Measurements from ENCODE around the gene ZBTB21. TPM values are rescaled to one million over a fixed set of nuclear protein-coding genes. Genes with fewer than 3 reads are reported as not detected.
"Not testable (repeated sequence)": the region's sequence is repeated elsewhere in the genome, so short reads cannot be mapped to it uniquely, and the experiment has no call there.

ZBTB21 gene
- total RNA-seq, 1 donor from 2014 or later, result 21.2 TPM

- H3K27ac Mint-ChIP-seq (ENCODE audit: unreplicated experiment), result no peak overlapping the region
- no peak overlapping the region for H3K4me3 Mint-ChIP-seq (ENCODE audit: unreplicated experiment)
- no peaks in the 10 kb centered on the region for H3K27me3 Mint-ChIP-seq (ENCODE audit: low read depth)
- peaks cover 22% of the 10 kb centered on the region for H3K4me1 Mint-ChIP-seq (ENCODE audit: low read depth)
- no peak for TF ChIP-seq CTCF (IDR thresholded peaks at IDR 0.05)
- DNase-seq (ENCODE audit: low spot score), result no peak
- H3K9me3 Mint-ChIP-seq (ENCODE audit: low read depth), result no peaks in the 10 kb centered on the region
- H3K36me3 Mint-ChIP-seq (ENCODE audit: low read depth), result peaks cover 14% of the 10 kb centered on the region
These were observed 8.4 kb downstream of the ZBTB21 start for GRCh38 chr21:42001781-42002180.

- H3K36me3 Mint-ChIP-seq (ENCODE audit: low read depth), result peaks cover 18% of the 10 kb centered on the region
- no peak overlapping the region for H3K4me3 Mint-ChIP-seq (ENCODE audit: unreplicated experiment)
- no peaks in the 10 kb centered on the region for H3K27me3 Mint-ChIP-seq (ENCODE audit: low read depth)
- TF ChIP-seq CTCF (IDR thresholded peaks at IDR 0.05), result no peak
- H3K4me1 Mint-ChIP-seq (ENCODE audit: low read depth), result peaks cover 22% of the 10 kb centered on the region
- DNase-seq (ENCODE audit: low spot score), result no peak
- H3K27ac Mint-ChIP-seq (ENCODE audit: unreplicated experiment), result no peak overlapping the region
- H3K9me3 Mint-ChIP-seq (ENCODE audit: low read depth), result no peaks in the 10 kb centered on the region
These were observed 9.3 kb downstream of the ZBTB21 start for GRCh38 chr21:42000908-42001307.

GRCh38 chr21:41997657-41998056 is 12.5 kb downstream of the ZBTB21 start:
- no peak for TF ChIP-seq CTCF (IDR thresholded peaks at IDR 0.05)
- H3K36me3 Mint-ChIP-seq (ENCODE audit: low read depth), result peaks cover 34% of the 10 kb centered on the region
- H3K27ac Mint-ChIP-seq (ENCODE audit: unreplicated experiment), result no peak overlapping the region
- H3K27me3 Mint-ChIP-seq (ENCODE audit: low read depth), result no peaks in the 10 kb centered on the region
- no peaks in the 10 kb centered on the region for H3K9me3 Mint-ChIP-seq (ENCODE audit: low read depth)
- no peak overlapping the region for H3K4me3 Mint-ChIP-seq (ENCODE audit: unreplicated experiment)
- DNase-seq (ENCODE audit: low spot score), result no peak
- H3K4me1 Mint-ChIP-seq (ENCODE audit: low read depth), result peaks cover 21% of the 10 kb centered on the region

- no peaks in the 10 kb centered on the region for H3K27me3 Mint-ChIP-seq (ENCODE audit: low read depth)
- H3K4me3 Mint-ChIP-seq (ENCODE audit: unreplicated experiment), result no peak overlapping the region
- TF ChIP-seq CTCF (IDR thresholded peaks at IDR 0.05), result no peak
- H3K27ac Mint-ChIP-seq (ENCODE audit: unreplicated experiment), result no peak overlapping the region
- H3K4me1 Mint-ChIP-seq (ENCODE audit: low read depth), result peaks cover 9% of the 10 kb centered on the region
- H3K36me3 Mint-ChIP-seq (ENCODE audit: low read depth), result peaks cover 44% of the 10 kb centered on the region
- no peaks in the 10 kb centered on the region for H3K9me3 Mint-ChIP-seq (ENCODE audit: low read depth)
- DNase-seq (ENCODE audit: low spot score), result no peak
These were observed 14.6 kb downstream of the ZBTB21 start for GRCh38 chr21:41995577-41995976.

GRCh38 chr21:41994613-41995012 is 15.5 kb downstream of the ZBTB21 start:
- H3K27me3 Mint-ChIP-seq (ENCODE audit: low read depth); H3K4me3 Mint-ChIP-seq (ENCODE audit: unreplicated experiment); DNase-seq (ENCODE audit: low spot score); H3K9me3 Mint-ChIP-seq (ENCODE audit: low read depth); H3K27ac Mint-ChIP-seq (ENCODE audit: unreplicated experiment); H3K4me1 Mint-ChIP-seq (ENCODE audit: low read depth): not testable (repeated sequence)
- H3K36me3 Mint-ChIP-seq (ENCODE audit: low read depth), result peaks cover 42% of the 10 kb centered on the region

GRCh38 chr21:41993744-41994143 is 16.4 kb downstream of the ZBTB21 start:
- peak overlapping the region; percentile 41 for H3K27ac Mint-ChIP-seq (ENCODE audit: unreplicated experiment)
- H3K4me1 Mint-ChIP-seq (ENCODE audit: low read depth), result peaks cover 9% of the 10 kb centered on the region
- no peaks in the 10 kb centered on the region for H3K27me3 Mint-ChIP-seq (ENCODE audit: low read depth)
- peaks cover 40% of the 10 kb centered on the region for H3K36me3 Mint-ChIP-seq (ENCODE audit: low read depth)
- no peak for DNase-seq (ENCODE audit: low spot score)
- H3K4me3 Mint-ChIP-seq (ENCODE audit: unreplicated experiment), result no peak overlapping the region
- TF ChIP-seq CTCF (IDR thresholded peaks at IDR 0.05), result no peak
- no peaks in the 10 kb centered on the region for H3K9me3 Mint-ChIP-seq (ENCODE audit: low read depth)

Measured in chondrocyte (in vitro differentiated cells).